ENCODE data around the gene SEC61B. TPM values are rescaled to one million over a fixed set of nuclear protein-coding genes. Genes with fewer than 3 reads are reported as not detected.

SEC61B gene
- total and polyA plus RNA-seq, 2 donors, result 65.0 to 176 TPM

Small RNA genes within 50 kb of the gene (small RNA-seq; reads per million reads assigned to genes)
- gene RN7SL794P, result not detected

Other genes starting within 250 kb of the SEC61B start
- gene TGFBR1, start 117.2 kb upstream of the SEC61B start, total RNA-seq, result 120 TPM
- 14.9 TPM for gene TGFBR1, start 117.2 kb upstream of the SEC61B start, polyA plus RNA-seq
- gene ALG2, start 340 bp upstream of the SEC61B start, total RNA-seq, result 36.5 TPM
- 27.3 TPM for gene ALG2, start 340 bp upstream of the SEC61B start, polyA plus RNA-seq

All from urinary bladder (tissue), 2 donors.